Measurements from ENCODE around the gene PRKRIP1.

GRCh38 chr7:102464577-102465280, 68.6 kb downstream of the PRKRIP1 start, which contains the start of the genes ALKBH4 and LRWD1:
- TF ChIP-seq, protein P1, sequence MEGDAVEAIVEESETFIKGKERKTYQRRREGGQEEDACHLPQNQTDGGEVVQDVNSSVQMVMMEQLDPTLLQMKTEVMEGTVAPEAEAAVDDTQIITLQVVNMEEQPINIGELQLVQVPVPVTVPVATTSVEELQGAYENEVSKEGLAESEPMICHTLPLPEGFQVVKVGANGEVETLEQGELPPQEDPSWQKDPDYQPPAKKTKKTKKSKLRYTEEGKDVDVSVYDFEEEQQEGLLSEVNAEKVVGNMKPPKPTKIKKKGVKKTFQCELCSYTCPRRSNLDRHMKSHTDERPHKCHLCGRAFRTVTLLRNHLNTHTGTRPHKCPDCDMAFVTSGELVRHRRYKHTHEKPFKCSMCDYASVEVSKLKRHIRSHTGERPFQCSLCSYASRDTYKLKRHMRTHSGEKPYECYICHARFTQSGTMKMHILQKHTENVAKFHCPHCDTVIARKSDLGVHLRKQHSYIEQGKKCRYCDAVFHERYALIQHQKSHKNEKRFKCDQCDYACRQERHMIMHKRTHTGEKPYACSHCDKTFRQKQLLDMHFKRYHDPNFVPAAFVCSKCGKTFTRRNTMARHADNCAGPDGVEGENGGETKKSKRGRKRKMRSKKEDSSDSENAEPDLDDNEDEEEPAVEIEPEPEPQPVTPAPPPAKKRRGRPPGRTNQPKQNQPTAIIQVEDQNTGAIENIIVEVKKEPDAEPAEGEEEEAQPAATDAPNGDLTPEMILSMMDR (optimal IDR thresholded peaks at IDR 0.05 in 1 of 3, IDR thresholded peaks at IDR 0.05 in 1 of 3, conservative IDR thresholded peaks at IDR 0.05 in 1 of 3; ENCODE audit: extremely low read depth in 1 of 3, insufficient read depth in 2 of 3, low read length in 3 of 3) = peak in 1 of 3 experiments; percentile 27
- TF ChIP-seq EZH2 (IDR thresholded peaks at IDR 0.05; ENCODE audit: low read length) = no peak
